ENCODE measurements around the gene VTN. TPM values are rescaled to one million over a fixed set of nuclear protein-coding genes. Genes with fewer than 3 reads are reported as not detected.
A peak's percentile ranks its signal among the peaks of the same experiment; 100 is the strongest.

The VTN gene
- total and polyA plus RNA-seq, 2 donors from 2014 or later, result 0.98 to 3.5 TPM

DNA sequence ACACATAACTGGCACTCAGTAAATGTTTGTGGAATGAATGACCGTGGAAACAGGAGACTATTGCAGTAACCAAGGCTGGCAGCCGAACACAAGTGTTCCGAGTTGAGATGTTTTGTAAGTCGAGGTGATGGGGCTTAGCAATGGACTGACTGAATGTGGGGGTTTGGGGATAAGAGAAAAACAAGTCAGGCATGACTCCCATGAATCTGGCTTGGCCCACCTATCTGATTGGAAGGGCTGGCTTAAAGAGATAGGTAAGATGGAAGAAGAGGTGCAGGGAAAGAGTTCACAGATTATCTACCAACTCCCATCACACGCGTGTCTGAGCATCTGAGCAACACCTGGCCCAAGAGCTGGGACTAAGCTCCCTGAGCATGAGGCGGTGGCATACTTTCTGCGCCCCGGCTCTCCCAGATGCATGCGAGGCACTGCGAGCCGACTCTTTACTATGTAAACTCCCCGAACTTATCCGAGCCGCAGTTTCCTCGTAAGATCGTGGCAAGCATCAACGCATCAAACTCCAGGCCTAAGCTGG lies 35.4 kb downstream of the VTN start:
- H3K36me3 ChIP-seq (ENCODE audit: control insufficient read depth in 2 of 3, insufficient read depth in 3 of 3, low read length in 3 of 3), result peaks cover 0 to 16% (median 10%) of the 10 kb centered on the region in 3 donors
- no peaks in the 10 kb centered on the region for H3K9me3 ChIP-seq (ENCODE audit: control insufficient read depth in 2 of 3, insufficient read depth in 1 of 3, low read length in 3 of 3)
- no peak for FAIRE-seq
- peaks cover 6 to 19% (median 13%) of the 10 kb centered on the region in 3 donors for H3K4me1 ChIP-seq (ENCODE audit: control insufficient read depth in 2 of 3, insufficient read depth in 2 of 3, low read depth in 1 of 3, low read length in 3 of 3)
- no peaks in the 10 kb centered on the region for H3K27me3 ChIP-seq (ENCODE audit: control insufficient read depth, insufficient read depth, low read length)
- DNase-seq, result no peak
- H3K4me3 ChIP-seq (ENCODE audit: low read length in 3 of 3), result peak overlapping the region; percentile 89 to 96 (median 89)
- peak overlapping the region; percentile 75 to 88 for H3K27ac ChIP-seq (ENCODE audit: low read depth in 2 of 2, low read length in 2 of 2)
- intact Hi-C loops (cut with DNase I), result no loop called here
- TF ChIP-seq, protein P1, sequence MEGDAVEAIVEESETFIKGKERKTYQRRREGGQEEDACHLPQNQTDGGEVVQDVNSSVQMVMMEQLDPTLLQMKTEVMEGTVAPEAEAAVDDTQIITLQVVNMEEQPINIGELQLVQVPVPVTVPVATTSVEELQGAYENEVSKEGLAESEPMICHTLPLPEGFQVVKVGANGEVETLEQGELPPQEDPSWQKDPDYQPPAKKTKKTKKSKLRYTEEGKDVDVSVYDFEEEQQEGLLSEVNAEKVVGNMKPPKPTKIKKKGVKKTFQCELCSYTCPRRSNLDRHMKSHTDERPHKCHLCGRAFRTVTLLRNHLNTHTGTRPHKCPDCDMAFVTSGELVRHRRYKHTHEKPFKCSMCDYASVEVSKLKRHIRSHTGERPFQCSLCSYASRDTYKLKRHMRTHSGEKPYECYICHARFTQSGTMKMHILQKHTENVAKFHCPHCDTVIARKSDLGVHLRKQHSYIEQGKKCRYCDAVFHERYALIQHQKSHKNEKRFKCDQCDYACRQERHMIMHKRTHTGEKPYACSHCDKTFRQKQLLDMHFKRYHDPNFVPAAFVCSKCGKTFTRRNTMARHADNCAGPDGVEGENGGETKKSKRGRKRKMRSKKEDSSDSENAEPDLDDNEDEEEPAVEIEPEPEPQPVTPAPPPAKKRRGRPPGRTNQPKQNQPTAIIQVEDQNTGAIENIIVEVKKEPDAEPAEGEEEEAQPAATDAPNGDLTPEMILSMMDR (IDR thresholded peaks at IDR 0.05; ENCODE audit: borderline replicate concordance, extremely low read depth, insufficient read depth), result no peak
- peak overlapping the region; percentile 84 to 87 (median 86) for H3K9ac ChIP-seq (ENCODE audit: low read length in 3 of 3)

DNA sequence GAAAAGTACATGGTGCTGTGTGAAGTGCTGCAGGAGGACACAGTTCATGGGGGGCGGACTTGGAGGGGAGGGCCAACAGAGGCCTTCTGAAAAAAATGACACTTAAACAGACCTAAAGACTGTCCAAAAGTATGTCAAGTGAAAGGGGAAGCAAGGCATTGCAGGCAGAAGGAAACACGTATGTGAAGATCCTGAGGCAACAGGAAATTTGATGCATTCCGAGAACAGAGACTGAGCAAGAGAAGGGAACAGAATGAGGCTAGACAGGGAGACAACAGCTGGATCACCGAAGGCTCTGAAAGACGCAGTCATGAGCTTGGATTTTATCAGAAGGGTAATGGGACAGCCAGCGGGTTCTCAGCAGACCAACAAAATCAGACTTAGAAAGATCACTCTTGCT lies 35.9 kb downstream of the VTN start:
- intact Hi-C loops (cut with DNase I), result no loop called here
- Histone ChIP-seq H3K4me1 (ENCODE audit: control insufficient read depth in 2 of 3, insufficient read depth in 2 of 3, low read depth in 1 of 3, low read length in 3 of 3) (peaks cover 6 to 19% (median 13%) of the 10 kb centered on the region in 3 donors), H3K27me3 (ENCODE audit: control insufficient read depth, insufficient read depth, low read length) (no peaks in the 10 kb centered on the region), H3K9ac (ENCODE audit: low read length in 3 of 3) (peak overlapping the region in 2 of 3 donors; percentile 86 to 87), H3K27ac (ENCODE audit: low read depth in 2 of 2, low read length in 2 of 2) (no peak overlapping the region), H3K4me3 (ENCODE audit: low read length in 3 of 3) (peak overlapping the region; percentile 89 to 96 (median 89)), H3K9me3 (ENCODE audit: control insufficient read depth in 2 of 3, insufficient read depth in 1 of 3, low read length in 3 of 3) (no peaks in the 10 kb centered on the region), H3K36me3 (ENCODE audit: control insufficient read depth in 2 of 3, insufficient read depth in 3 of 3, low read length in 3 of 3) (peaks cover 1 to 15% (median 12%) of the 10 kb centered on the region in 3 donors)
- TF ChIP-seq, protein P1 (IDR thresholded peaks at IDR 0.05; ENCODE audit: borderline replicate concordance, extremely low read depth, insufficient read depth), result no peak
- FAIRE-seq (no peak), DNase-seq (peak in 1 of 5 donors; percentile 28)

DNA sequence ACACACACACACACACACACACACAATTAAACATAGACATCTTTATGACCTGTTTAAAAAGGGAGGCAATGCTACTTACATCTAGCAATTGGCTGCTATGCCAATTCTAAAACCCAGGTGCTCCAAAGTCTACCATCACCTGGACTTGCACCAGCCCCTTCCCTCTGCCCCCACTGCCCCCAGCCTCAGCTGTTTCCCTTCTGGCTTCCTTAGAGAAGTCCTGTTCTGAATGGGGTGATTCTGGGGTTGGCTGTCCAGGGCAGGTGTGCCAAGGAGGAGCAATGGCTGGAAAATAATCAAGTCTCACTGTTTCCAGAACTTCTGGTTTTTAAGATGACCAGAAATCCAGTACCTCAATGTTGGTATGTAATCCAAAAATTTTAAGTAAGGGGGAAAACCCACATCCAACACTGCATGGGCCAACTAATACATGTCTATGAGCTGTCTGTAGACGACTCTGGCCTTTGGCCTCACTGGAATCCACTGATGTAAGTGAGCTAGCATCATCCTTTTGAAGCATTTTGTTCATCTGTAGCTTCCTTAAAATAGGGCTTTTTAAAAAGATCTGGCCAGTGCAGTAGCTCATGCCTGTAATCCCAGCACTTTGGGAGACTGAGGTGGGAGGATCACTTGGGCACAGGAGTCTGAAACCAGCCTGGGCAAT lies 36.9 kb downstream of the VTN start:
- DNase-seq, result peak in 1 of 5 donors; percentile 40
- H3K9me3 ChIP-seq (ENCODE audit: control insufficient read depth in 2 of 3, insufficient read depth in 1 of 3, low read length in 3 of 3), result no peaks in the 10 kb centered on the region
- no peaks in the 10 kb centered on the region for H3K27me3 ChIP-seq (ENCODE audit: control insufficient read depth, insufficient read depth, low read length)
- H3K4me1 ChIP-seq (ENCODE audit: control insufficient read depth in 2 of 3, insufficient read depth in 2 of 3, low read depth in 1 of 3, low read length in 3 of 3), result peaks cover 6 to 19% (median 13%) of the 10 kb centered on the region in 3 donors
- TF ChIP-seq, protein P1 (IDR thresholded peaks at IDR 0.05; ENCODE audit: borderline replicate concordance, extremely low read depth, insufficient read depth), result no peak
- no peak overlapping the region for H3K27ac ChIP-seq (ENCODE audit: low read depth in 2 of 2, low read length in 2 of 2)
- intact Hi-C loops (cut with DNase I), result no loop called here
- H3K4me3 ChIP-seq (ENCODE audit: low read length in 3 of 3), result no peak overlapping the region
- FAIRE-seq, result no peak
- peaks cover 3 to 22% (median 14%) of the 10 kb centered on the region in 3 donors for H3K36me3 ChIP-seq (ENCODE audit: control insufficient read depth in 2 of 3, insufficient read depth in 3 of 3, low read length in 3 of 3)
- H3K9ac ChIP-seq (ENCODE audit: low read length in 3 of 3), result no peak overlapping the region
